ENCODE data around the gene FSTL3. TPM values are rescaled to one million over a fixed set of nuclear protein-coding genes. Genes with fewer than 3 reads are reported as not detected.
"Not testable (repeated sequence)": the region's sequence is repeated elsewhere in the genome, so short reads cannot be mapped to it uniquely, and the experiment has no call there.

FSTL3 gene
- total RNA-seq (100 to 1,000 TPM; 116 to 134 TPM), polyA plus RNA-seq (10 to 100 TPM; 40.6 to 80.1 TPM)
- long read RNA-seq, donor 1, transcript FSTL3-201 (5 exons, 2,542 nt) = major isoform, 70 of 201 reads
- long read RNA-seq, donor 1, partial matches to known transcripts = 124 of 201 reads
- long read RNA-seq, donor 1, other reads (novel, unspliced or antisense) = 6 of 201 reads
- long read RNA-seq, donor 2, transcript FSTL3-201 (5 exons, 2,542 nt) = major isoform, 36 of 102 reads
- long read RNA-seq, donor 2, partial matches to known transcripts = 63 of 102 reads
- long read RNA-seq, donor 2, other reads (novel, unspliced or antisense) = 1 of 102 reads

DNA sequence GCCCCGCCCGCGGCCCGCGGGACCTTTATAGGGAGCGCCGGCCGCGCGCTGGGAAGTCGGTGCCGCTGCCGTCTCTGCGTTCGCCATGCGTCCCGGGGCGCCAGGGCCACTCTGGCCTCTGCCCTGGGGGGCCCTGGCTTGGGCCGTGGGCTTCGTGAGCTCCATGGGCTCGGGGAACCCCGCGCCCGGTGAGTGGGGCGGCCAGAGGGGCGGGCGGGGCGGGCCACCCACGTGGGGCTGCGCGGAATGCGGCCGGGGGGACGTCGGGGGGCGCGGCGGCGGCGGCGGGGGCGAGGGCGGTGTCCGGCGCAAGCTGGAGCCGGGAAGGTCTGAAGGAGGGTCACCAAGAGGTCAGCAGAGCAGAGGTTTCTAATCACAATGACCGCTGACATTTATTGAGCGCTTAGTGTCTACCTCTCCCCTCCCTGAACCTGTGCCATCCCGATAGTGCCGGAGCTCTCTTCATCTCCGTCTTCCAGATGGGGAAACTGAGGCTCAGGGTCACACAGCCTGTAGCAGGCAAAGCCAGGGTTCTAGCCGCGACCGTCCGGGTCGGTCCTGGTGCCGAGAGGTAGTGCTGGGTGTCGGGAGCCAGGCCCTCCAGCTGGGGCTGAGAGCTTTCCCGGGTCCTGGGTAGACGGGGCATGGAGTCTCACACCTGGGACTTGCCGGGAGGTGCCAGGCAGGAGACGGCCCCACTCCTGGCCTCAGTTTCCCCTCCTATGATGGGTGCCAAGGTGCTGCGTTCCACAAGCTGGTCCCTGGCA lies at the start of gene FSTL3:
Gene FSTL3, plus strand, starts transcription at position 54 of the 767 bp plus-strand sequence. Its CDS starts 32 bp downstream, at position 86.
- ATAC-seq (ENCODE audit: low FRiP score) (no peak), DNase-seq (peak in 1 of 2 donors; percentile 87)
- intact Hi-C loops (cut with DNase I) = loop anchor here in 1 of 2 donors (5.0 kb wide), 1 partner anchor 121 kb away; the partner anchor contains the start of gene PTBP1
- 0 to 1% methylated on average over 42 to 63 of the region's 63 CpGs for WGBS, 2 donors
- H3K9me3 ChIP-seq (ENCODE audit: control insufficient read depth, low read length) = no peaks in the 10 kb centered on the region
- peak within 1 kb of the TSS; percentile 70 to 73 for H3K4me3 ChIP-seq (ENCODE audit: low read length in 2 of 2)
- H3K27me3 ChIP-seq (ENCODE audit: control insufficient read depth in 1 of 2, insufficient read depth in 2 of 2, low read length in 1 of 2) = no peaks in the 10 kb centered on the region
- H3K27ac ChIP-seq (ENCODE audit: low read depth in 1 of 2, low read length in 2 of 2) = peak within 1 kb of the TSS; percentile 62 to 84
- no peaks in the 10 kb centered on the region for H3K36me3 ChIP-seq (ENCODE audit: control insufficient read depth in 1 of 2, insufficient read depth in 2 of 2, low read length in 1 of 2)
- H3K4me1 ChIP-seq (ENCODE audit: control insufficient read depth in 1 of 2, insufficient read depth in 2 of 2, low read length in 2 of 2) = no peaks in the 10 kb centered on the region

DNA sequence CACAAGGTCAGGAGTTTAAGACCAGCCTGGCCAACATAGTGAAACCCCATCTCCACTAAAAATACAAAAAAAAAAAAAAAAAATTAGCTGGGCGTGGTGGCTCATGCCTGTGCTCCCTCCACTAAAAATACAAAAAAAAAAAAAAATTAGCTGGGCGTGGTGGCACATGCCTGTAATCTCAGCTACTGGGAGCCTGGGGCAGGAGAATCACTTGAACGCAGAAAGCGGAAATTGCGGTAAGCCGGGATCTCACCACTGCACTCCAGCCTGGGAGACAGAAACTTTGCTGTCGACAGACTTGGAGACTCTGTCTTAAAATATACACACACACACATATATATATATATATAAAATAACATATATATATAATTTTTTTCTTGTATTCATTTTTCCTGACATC lies 49.6 kb upstream of the FSTL3 start:
- intact Hi-C loops (cut with DNase I); H3K9me3 ChIP-seq (ENCODE audit: control insufficient read depth, low read length); DNase-seq; H3K4me1 ChIP-seq (ENCODE audit: control insufficient read depth in 1 of 2, insufficient read depth in 2 of 2, low read length in 2 of 2); H3K27me3 ChIP-seq (ENCODE audit: control insufficient read depth in 1 of 2, insufficient read depth in 2 of 2, low read length in 1 of 2); H3K36me3 ChIP-seq (ENCODE audit: control insufficient read depth in 1 of 2, insufficient read depth in 2 of 2, low read length in 1 of 2); H3K4me3 ChIP-seq (ENCODE audit: low read length in 2 of 2); ATAC-seq (ENCODE audit: low FRiP score); H3K27ac ChIP-seq (ENCODE audit: low read depth in 1 of 2, low read length in 2 of 2): not testable (repeated sequence)
- 96% methylated on average over 7 of the region's 7 CpGs for WGBS, 2 donors

DNA sequence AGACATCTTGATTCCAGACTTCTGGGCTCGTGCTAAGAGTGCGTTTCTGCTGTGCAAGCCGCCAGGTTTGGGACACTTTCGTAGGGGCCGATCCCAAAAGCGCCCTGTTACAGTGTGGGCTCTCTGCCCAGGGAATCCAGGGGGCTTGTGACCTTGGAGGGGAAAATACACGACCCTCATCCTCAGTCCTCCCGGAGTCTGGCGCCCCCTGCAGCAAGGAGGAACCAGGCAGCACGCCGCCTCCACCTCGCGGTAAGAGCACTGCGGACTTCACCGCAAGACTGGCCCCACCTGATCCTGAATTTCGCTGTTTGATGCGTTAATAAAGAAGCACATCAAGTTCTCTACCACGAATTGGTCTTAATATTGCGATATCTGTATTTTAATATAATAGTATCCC lies 48.0 kb upstream of the FSTL3 start:
- H3K4me3 ChIP-seq (ENCODE audit: low read length in 2 of 2) = no peak overlapping the region
- ATAC-seq (ENCODE audit: low FRiP score) = no peak
- no peaks in the 10 kb centered on the region for H3K4me1 ChIP-seq (ENCODE audit: control insufficient read depth in 1 of 2, insufficient read depth in 2 of 2, low read length in 2 of 2)
- H3K27ac ChIP-seq (ENCODE audit: low read depth in 1 of 2, low read length in 2 of 2) = no peak overlapping the region
- no peaks in the 10 kb centered on the region for H3K9me3 ChIP-seq (ENCODE audit: control insufficient read depth, low read length)
- intact Hi-C loops (cut with DNase I) = no loop called here
- peaks cover 0 to 2% of the 10 kb centered on the region in 2 donors for H3K36me3 ChIP-seq (ENCODE audit: control insufficient read depth in 1 of 2, insufficient read depth in 2 of 2, low read length in 1 of 2)
- WGBS, 2 donors = 88 to 89% methylated on average over 19 of the region's 19 CpGs
- H3K27me3 ChIP-seq (ENCODE audit: control insufficient read depth in 1 of 2, insufficient read depth in 2 of 2, low read length in 1 of 2) = no peaks in the 10 kb centered on the region
- no peak for DNase-seq

DNA sequence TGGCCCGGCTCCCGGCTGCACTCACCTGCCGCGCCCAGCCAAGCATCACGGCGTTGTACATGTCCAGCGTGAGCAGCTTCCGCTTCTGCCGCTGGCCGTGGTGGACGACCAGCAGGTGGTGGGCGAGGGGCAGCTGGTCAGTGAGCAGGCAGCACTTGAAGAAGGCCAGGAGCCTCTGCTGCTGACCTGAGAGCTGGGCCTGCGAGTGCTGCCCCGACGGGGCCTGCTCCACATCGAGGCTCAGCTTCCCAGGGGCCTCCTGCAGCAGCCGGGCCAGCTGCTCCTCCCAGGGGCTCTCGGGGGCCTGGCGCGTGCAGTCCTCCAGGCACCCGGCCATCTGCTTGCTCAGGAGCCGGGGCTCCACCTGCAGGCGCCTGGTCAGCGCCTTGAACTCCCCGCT lies 46.7 kb upstream of the FSTL3 start:
- WGBS, 2 donors = 73 to 76% methylated on average over 22 to 25 of the region's 25 CpGs
- H3K27ac ChIP-seq (ENCODE audit: low read depth in 1 of 2, low read length in 2 of 2); H3K4me1 ChIP-seq (ENCODE audit: control insufficient read depth in 1 of 2, insufficient read depth in 2 of 2, low read length in 2 of 2); ATAC-seq (ENCODE audit: low FRiP score); DNase-seq; intact Hi-C loops (cut with DNase I); H3K9me3 ChIP-seq (ENCODE audit: control insufficient read depth, low read length); H3K36me3 ChIP-seq (ENCODE audit: control insufficient read depth in 1 of 2, insufficient read depth in 2 of 2, low read length in 1 of 2); H3K27me3 ChIP-seq (ENCODE audit: control insufficient read depth in 1 of 2, insufficient read depth in 2 of 2, low read length in 1 of 2); H3K4me3 ChIP-seq (ENCODE audit: low read length in 2 of 2): not testable (repeated sequence)

DNA sequence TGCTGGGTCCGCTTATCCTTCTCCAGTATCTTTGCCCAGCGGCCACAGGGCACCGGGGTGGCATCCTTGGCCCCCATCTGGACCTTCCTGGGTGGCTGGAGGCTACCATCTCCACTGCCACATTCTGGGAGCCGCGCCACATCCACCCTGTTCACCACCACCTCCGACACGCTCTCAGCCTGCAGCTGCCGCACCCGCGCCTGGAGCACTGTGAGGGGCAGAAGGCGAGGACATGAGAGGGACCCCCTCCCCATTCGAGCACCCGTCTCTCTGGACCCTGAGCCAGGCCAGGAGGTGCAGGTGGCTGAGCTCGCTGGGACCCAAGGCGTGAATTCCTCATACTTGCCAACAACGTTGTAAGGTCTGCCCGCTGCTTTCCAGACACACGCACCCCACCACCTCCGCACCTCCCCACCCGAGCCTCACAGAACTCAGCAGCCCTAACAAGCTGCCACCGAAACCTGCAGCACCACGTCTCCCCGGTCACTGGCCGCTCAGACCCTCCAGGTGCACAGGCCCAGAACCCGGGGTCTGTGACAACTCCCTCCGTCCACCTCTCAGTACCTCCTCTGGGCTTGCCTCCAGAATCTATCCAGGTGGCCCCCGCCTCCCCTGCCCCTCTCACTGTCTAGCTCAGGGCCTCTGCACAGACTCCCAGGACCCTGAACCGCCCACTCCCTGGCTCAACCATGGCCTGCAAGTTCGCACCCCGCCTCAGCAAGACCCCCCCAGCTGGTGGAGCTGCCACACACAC lies 46.1 kb upstream of the FSTL3 start:
- H3K4me1 ChIP-seq (ENCODE audit: control insufficient read depth in 1 of 2, insufficient read depth in 2 of 2, low read length in 2 of 2) = no peaks in the 10 kb centered on the region
- no peak for DNase-seq
- no peaks in the 10 kb centered on the region for H3K27me3 ChIP-seq (ENCODE audit: control insufficient read depth in 1 of 2, insufficient read depth in 2 of 2, low read length in 1 of 2)
- H3K27ac ChIP-seq (ENCODE audit: low read depth in 1 of 2, low read length in 2 of 2) = no peak overlapping the region
- ATAC-seq (ENCODE audit: low FRiP score) = no peak
- peaks cover 0 to 2% of the 10 kb centered on the region in 2 donors for H3K36me3 ChIP-seq (ENCODE audit: control insufficient read depth in 1 of 2, insufficient read depth in 2 of 2, low read length in 1 of 2)
- 92 to 93% methylated on average over 30 of the region's 30 CpGs for WGBS, 2 donors
- intact Hi-C loops (cut with DNase I) = no loop called here
- H3K9me3 ChIP-seq (ENCODE audit: control insufficient read depth, low read length) = no peaks in the 10 kb centered on the region
- no peak overlapping the region for H3K4me3 ChIP-seq (ENCODE audit: low read length in 2 of 2)

DNA sequence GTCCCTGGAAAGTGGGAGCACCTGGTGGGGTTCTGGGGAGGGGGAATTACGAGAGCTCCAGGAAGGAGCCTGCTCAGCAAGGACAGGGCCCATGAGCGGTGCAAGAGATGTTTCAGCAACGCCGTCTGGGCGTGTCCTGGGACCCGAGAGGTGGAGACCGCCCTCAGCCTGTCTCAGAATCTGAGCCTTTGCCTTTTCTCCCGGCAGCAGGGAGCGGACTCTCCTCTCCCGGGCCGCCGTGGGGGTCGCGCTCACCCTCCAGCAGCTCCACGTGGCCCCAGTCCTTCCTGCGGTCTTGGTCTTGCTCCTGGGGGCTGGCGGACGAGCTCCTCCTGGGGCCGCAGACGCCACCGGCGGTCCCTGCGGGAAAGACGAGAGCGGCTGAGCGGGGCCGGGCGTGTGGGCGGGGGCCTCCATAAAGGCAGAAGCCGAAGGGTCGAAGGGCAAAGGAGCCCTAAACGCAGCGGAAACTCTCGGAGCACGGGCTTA lies 43.6 kb upstream of the FSTL3 start:
- intact Hi-C loops (cut with DNase I) = no loop called here
- 5 to 6% methylated on average over 28 to 35 of the region's 35 CpGs for WGBS, 2 donors
- ATAC-seq (ENCODE audit: low FRiP score) (no peak), DNase-seq (no peak)
- Histone ChIP-seq H3K4me1 (ENCODE audit: control insufficient read depth in 1 of 2, insufficient read depth in 2 of 2, low read length in 2 of 2) (no peaks in the 10 kb centered on the region), H3K9me3 (ENCODE audit: control insufficient read depth, low read length) (no peaks in the 10 kb centered on the region), H3K36me3 (ENCODE audit: control insufficient read depth in 1 of 2, insufficient read depth in 2 of 2, low read length in 1 of 2) (peaks cover 0 to 2% of the 10 kb centered on the region in 2 donors), H3K4me3 (ENCODE audit: low read length in 2 of 2) (peak overlapping the region; percentile 67 to 72), H3K27me3 (ENCODE audit: control insufficient read depth in 1 of 2, insufficient read depth in 2 of 2, low read length in 1 of 2) (no peaks in the 10 kb centered on the region), H3K27ac (ENCODE audit: low read depth in 1 of 2, low read length in 2 of 2) (no peak overlapping the region)

DNA sequence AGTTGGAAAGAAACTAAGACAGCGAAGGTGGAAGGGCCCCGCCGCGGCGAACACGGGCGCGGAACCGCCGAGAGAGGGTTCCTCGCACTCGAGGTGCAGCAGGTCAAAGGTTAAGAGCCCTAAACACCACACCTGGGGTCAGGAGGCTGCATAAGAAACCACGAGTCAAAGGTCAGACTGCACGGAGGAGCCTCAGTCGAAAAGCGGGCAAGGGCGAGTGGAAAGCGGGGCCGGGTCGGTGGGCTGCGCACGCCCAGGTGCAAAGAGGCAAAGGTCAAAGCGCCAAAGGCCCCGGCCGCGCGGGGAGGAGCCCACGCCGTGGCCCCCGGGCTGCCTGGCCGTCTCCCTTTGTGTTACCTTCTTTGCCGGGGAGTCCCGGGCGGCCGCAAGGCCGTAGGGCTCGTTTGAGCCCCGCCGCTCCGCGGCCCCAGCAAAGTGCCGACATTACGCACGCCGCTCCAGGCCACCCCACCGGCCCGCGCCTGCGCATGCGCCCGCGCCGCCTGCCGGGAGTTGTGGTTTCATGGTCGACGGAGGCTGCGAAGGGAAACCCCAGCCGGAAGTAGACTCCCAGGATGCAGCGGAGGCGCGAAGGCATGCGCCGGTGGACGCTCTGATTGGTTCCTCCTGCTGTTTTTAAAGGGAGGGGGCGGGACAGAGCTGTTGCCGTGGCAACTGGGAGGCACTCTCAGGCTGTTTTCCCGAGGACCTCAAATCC lies 43.0 kb upstream of the FSTL3 start, which contains the start of gene POLRMT:
Gene POLRMT, minus strand, starts transcription at position 470 of the 718 bp plus-strand sequence. Its CDS starts 25 bp downstream, at position 445.
- Histone ChIP-seq H3K36me3 (ENCODE audit: control insufficient read depth in 1 of 2, insufficient read depth in 2 of 2, low read length in 1 of 2) (peaks cover 0 to 2% of the 10 kb centered on the region in 2 donors), H3K4me1 (ENCODE audit: control insufficient read depth in 1 of 2, insufficient read depth in 2 of 2, low read length in 2 of 2) (no peaks in the 10 kb centered on the region), H3K9me3 (ENCODE audit: control insufficient read depth, low read length) (no peaks in the 10 kb centered on the region), H3K27me3 (ENCODE audit: control insufficient read depth in 1 of 2, insufficient read depth in 2 of 2, low read length in 1 of 2) (no peaks in the 10 kb centered on the region), H3K4me3 (ENCODE audit: low read length in 2 of 2) (peak within 1 kb of the TSS; percentile 67 to 72), H3K27ac (ENCODE audit: low read depth in 1 of 2, low read length in 2 of 2) (no peak within 1 kb of the TSS)
- 0% methylated on average over 60 to 67 of the region's 67 CpGs for WGBS, 2 donors
- ATAC-seq (ENCODE audit: low FRiP score) (peak; percentile 96), DNase-seq (peak; percentile 99)
- intact Hi-C loops (cut with DNase I) = no loop called here

All from aorta (tissue), 5 donors.